GM20000 (cell line): ENCODE data around the gene DENND1C.

ENCODE experiments used
- DNase-seq: peaks from one replicate; pipeline ENCODE4 v3.0.0; 2012; ENCODE audit warnings: low spot score
- TF ChIP-seq, protein P1 (sequence below): IDR thresholded peaks from 2 replicates; pipeline ENCODE4 v1.5.1; 2012; ENCODE audit warnings: mild to moderate bottlenecking, control low read depth; ENCODE audit errors: extremely low read depth, missing control alignments

The DENND1C gene, protein sequence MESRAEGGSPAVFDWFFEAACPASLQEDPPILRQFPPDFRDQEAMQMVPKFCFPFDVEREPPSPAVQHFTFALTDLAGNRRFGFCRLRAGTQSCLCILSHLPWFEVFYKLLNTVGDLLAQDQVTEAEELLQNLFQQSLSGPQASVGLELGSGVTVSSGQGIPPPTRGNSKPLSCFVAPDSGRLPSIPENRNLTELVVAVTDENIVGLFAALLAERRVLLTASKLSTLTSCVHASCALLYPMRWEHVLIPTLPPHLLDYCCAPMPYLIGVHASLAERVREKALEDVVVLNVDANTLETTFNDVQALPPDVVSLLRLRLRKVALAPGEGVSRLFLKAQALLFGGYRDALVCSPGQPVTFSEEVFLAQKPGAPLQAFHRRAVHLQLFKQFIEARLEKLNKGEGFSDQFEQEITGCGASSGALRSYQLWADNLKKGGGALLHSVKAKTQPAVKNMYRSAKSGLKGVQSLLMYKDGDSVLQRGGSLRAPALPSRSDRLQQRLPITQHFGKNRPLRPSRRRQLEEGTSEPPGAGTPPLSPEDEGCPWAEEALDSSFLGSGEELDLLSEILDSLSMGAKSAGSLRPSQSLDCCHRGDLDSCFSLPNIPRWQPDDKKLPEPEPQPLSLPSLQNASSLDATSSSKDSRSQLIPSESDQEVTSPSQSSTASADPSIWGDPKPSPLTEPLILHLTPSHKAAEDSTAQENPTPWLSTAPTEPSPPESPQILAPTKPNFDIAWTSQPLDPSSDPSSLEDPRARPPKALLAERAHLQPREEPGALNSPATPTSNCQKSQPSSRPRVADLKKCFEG

GRCh38 chr19:6481541-6482342 is at the start of gene DENND1C:
Gene DENND1C (minus strand): TSS chr19:6481787. CDS start chr19:6481695, 92 bp downstream.
- TF ChIP-seq, protein P1, sequence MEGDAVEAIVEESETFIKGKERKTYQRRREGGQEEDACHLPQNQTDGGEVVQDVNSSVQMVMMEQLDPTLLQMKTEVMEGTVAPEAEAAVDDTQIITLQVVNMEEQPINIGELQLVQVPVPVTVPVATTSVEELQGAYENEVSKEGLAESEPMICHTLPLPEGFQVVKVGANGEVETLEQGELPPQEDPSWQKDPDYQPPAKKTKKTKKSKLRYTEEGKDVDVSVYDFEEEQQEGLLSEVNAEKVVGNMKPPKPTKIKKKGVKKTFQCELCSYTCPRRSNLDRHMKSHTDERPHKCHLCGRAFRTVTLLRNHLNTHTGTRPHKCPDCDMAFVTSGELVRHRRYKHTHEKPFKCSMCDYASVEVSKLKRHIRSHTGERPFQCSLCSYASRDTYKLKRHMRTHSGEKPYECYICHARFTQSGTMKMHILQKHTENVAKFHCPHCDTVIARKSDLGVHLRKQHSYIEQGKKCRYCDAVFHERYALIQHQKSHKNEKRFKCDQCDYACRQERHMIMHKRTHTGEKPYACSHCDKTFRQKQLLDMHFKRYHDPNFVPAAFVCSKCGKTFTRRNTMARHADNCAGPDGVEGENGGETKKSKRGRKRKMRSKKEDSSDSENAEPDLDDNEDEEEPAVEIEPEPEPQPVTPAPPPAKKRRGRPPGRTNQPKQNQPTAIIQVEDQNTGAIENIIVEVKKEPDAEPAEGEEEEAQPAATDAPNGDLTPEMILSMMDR: peak; percentile 67
- DNase-seq: peak; percentile 81

DNA sequence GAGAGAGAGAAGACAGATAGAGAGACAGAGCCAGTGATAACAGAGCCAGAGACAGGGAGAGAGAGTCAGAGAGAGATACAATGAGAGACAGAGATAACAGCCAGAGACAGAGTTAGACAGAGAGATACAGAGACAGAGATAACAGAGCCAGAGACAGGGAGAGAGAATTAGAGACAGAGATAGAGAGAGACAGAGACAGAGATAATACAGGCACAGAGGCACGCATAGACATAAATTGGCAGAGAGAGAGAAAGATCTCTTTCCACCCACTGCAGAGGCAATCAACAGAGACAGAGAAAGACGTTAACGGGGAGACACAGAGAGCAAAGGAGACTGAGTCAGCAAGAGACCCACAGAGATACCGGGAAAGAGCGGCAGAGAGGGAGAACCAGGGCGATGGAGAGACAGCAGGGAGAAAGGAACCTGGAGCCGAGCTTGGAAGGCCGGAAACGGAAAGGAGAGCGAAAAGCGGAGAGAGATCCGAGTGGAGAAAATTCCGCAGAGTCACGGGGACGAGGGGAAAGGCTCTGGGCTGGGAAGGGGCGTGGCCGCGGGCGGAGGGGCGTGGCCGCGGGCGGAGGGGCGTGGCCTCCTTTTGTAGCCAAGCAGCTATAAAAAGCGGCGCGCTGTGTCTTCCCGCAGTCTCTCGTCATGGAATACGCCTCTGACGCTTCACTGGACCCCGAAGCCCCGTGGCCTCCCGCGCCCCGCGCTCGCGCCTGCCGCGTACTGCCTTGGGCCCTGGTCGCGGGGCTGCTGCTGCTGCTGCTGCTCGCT is 49.0 kb upstream of the DENND1C start, which contains the start of gene TNFSF9:
Gene TNFSF9 (plus strand): TSS at position 641 of the 777 bp plus-strand sequence. CDS start 11 bp downstream, at position 652.
- TF ChIP-seq, protein P1: no peak
- DNase-seq: peak; percentile 90

- TF ChIP-seq, protein P1: no peak
These were observed 48.4 kb upstream of the DENND1C start for GRCh38 chr19:6529937-6530385.

GRCh38 chr19:6529351-6529750 is 47.8 kb upstream of the DENND1C start:
- no peak for DNase-seq
- TF ChIP-seq, protein P1: no peak

More at GRCh38 chr19:6529937-6530385, 48.4 kb upstream of the DENND1C start:
- DNase-seq: no peak

DNA sequence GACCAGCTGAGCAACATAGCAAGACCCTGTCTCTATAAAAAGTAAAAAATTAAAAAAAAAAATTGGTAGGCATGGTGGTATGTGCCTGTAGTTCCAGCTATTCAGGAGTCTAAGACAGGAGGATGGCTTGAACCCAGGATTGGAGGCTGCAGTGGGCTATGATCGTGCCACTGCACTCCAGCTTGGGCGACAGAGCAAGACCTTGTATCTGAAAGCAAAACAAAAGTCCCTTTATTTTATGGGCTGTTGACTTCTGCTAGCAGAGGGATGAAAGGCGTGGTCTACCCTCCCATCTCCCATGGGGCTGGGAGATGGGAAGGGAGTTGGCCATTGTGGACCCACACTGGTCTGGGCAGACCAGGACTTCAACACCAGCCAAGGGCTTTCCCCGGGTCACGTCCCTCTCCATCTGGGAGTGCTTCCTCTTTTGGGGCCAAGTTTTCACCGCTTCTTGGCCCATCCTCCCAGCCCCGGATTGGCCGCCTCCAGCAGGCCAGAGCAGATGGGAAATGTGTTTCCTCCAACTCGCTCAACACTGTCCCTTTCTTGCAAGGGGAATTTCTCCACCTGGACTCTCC is 47.0 kb upstream of the DENND1C start:
- peak; percentile 57 for DNase-seq

More for the DNA sequence above, 47.0 kb upstream of the DENND1C start:
- TF ChIP-seq, protein P1: no peak
